CD14-positive monocyte (primary cell): ENCODE measurements around the gene RPTOR. TPM values are rescaled to one million over a fixed set of nuclear protein-coding genes. Genes with fewer than 3 reads are reported as not detected.

ENCODE experiments used
- DNase-seq, 3 donors: peaks; one replicate each; pipeline ENCODE4 v3.0.0-alpha.2; 2011 to 2022
- H2AFZ ChIP-seq: 2 replicates; pipeline ENCODE4 v1.6.0; 2012; ENCODE audit warnings: mild to moderate bottlenecking, low read depth, low read length, inconsistent platforms; ENCODE audit not compliant: insufficient read depth, poor library complexity, severe bottlenecking
- H3K27ac ChIP-seq, 2 donors: 1 replicate in 1 of 2; 2 replicates in 1 of 2; pipeline ENCODE4 v1.5.1; 2012 to 2013; ENCODE audit warnings: low read length in 2 of 2, control low read depth in 1 of 2, inconsistent platforms in 1 of 2, low read depth in 1 of 2, mild to moderate bottlenecking in 1 of 2
- H3K27me3 ChIP-seq, 2 donors: one replicate each; pipeline versions ENCODE4 v1.6.0 to v1.6.1; 2011 to 2013; ENCODE audit warnings: low read length in 2 of 2; ENCODE audit not compliant: control insufficient read depth in 2 of 2, insufficient read depth in 2 of 2
- H3K36me3 ChIP-seq, 2 donors: replicated peaks in 1 of 2; 1 replicate in 1 of 2; 2 replicates in 1 of 2; pipeline versions ENCODE4 v1.5.1 to v1.6.1; 2012 to 2013; ENCODE audit warnings: low read length in 2 of 2, control low read depth in 1 of 2, inconsistent platforms in 1 of 2, mild to moderate bottlenecking in 1 of 2; ENCODE audit not compliant: insufficient read depth in 2 of 2, control insufficient read depth in 1 of 2
- H3K4me1 ChIP-seq, 2 donors: 1 replicate in 1 of 2; 2 replicates in 1 of 2; pipeline versions ENCODE4 v1.5.1 to v1.6.1; 2012 to 2013; ENCODE audit warnings: low read length in 2 of 2, control low read depth in 1 of 2, inconsistent platforms in 1 of 2, mild to moderate bottlenecking in 1 of 2, moderate library complexity in 1 of 2; ENCODE audit not compliant: insufficient read depth in 2 of 2, control insufficient read depth in 1 of 2
- H3K4me2 ChIP-seq: replicated peaks from 2 replicates; pipeline ENCODE3; 2012; ENCODE audit warnings: low read length, moderate library complexity, mild to moderate bottlenecking; ENCODE audit not compliant: poor library complexity, severe bottlenecking; ENCODE audit errors: extremely low read depth
- H3K4me3 ChIP-seq, 3 experiments: fragments of 200-600 bp in 1 of 3; sonication (generic) in 1 of 3; replicated peaks in 1 of 3; 1 replicate in 2 of 3; 2 replicates in 1 of 3; pipeline ENCODE4 v1.5.1; 2011 to 2013; ENCODE audit warnings: low read length in 3 of 3, mild to moderate bottlenecking in 3 of 3, control low read depth in 2 of 3, low read depth in 2 of 3, inconsistent platforms in 1 of 3, moderate library complexity in 1 of 3
- H3K79me2 ChIP-seq: 2 replicates; pipeline ENCODE4 v1.6.0; 2012; ENCODE audit warnings: mild to moderate bottlenecking, control low read depth, inconsistent platforms, low read length, moderate library complexity; ENCODE audit not compliant: insufficient read depth
- H3K9ac ChIP-seq: 2 replicates; pipeline ENCODE4 v1.6.0; 2017; ENCODE audit warnings: low read length, mild to moderate bottlenecking; ENCODE audit not compliant: insufficient read depth, poor library complexity, severe bottlenecking
- H3K9me3 ChIP-seq, 2 donors: replicated peaks in 1 of 2; 1 replicate in 1 of 2; 2 replicates in 1 of 2; pipeline versions ENCODE4 v1.5.1 to v1.6.1; 2012 to 2013; ENCODE audit warnings: low read length in 2 of 2, control low read depth in 1 of 2; ENCODE audit not compliant: control insufficient read depth in 1 of 2, insufficient read depth in 1 of 2
- H4K20me1 ChIP-seq: 2 replicates; pipeline ENCODE4 v1.6.0; 2012; ENCODE audit warnings: mild to moderate bottlenecking, low read length, control low read depth, moderate library complexity; ENCODE audit not compliant: insufficient read depth
- H3K27ac Mint-ChIP-seq, 7 donors: one replicate each; pipeline ENCODE4 v1.8.0; 2020; ENCODE audit warnings: mild to moderate bottlenecking in 7 of 7, mixed read lengths in 7 of 7, moderate library complexity in 6 of 7, inconsistent platforms in 2 of 7
- H3K27me3 Mint-ChIP-seq, 3 donors: one replicate each; pipeline ENCODE4 v1.8.0; 2021 to 2022; ENCODE audit warnings: low read depth in 3 of 3, mild to moderate bottlenecking in 3 of 3, mixed read lengths in 3 of 3, moderate library complexity in 3 of 3, inconsistent platforms in 1 of 3
- H3K36me3 Mint-ChIP-seq, 2 donors: one replicate each; pipeline ENCODE4 v1.8.0; 2020; ENCODE audit warnings: mixed read lengths in 2 of 2, inconsistent platforms in 1 of 2, mild to moderate bottlenecking in 1 of 2
- H3K4me1 Mint-ChIP-seq: one replicate; pipeline ENCODE4 v1.8.0; 2020; ENCODE audit warnings: mild to moderate bottlenecking, mixed read lengths
- H3K4me3 Mint-ChIP-seq, 2 donors: one replicate each; pipeline ENCODE4 v1.8.0; 2020; ENCODE audit warnings: mild to moderate bottlenecking in 2 of 2, mixed read lengths in 2 of 2, moderate library complexity in 1 of 2
- H3K9me3 Mint-ChIP-seq, 7 donors: one replicate each; pipeline ENCODE4 v1.8.0; 2020 to 2022; ENCODE audit warnings: mixed read lengths in 7 of 7, mild to moderate bottlenecking in 6 of 7, moderate library complexity in 6 of 7, inconsistent platforms in 2 of 7
- CTCF ChIP-seq: fragments of 200-600 bp; IDR thresholded peaks from one replicate; pipeline ENCODE4 v1.8.0; 2022; ENCODE audit warnings: antibody characterized with exemption, mild to moderate bottlenecking
- WGBS: methylation state at CpG from one replicate; pipeline ENCODE4 v1.1.5; 2013; ENCODE audit warnings: missing lambda C conversion rate; ENCODE audit not compliant: insufficient coverage; 5-methylcytosine and 5-hydroxymethylcytosine counted together
- intact Hi-C, 2 donors: fragments of 100-400 bp; cut with micrococcal nuclease; formaldehyde crosslinking; loops; one replicate each; pipeline versions ENCODE4 v1.15.0 to v1.15.1; 2023
- polyA plus RNA-seq, 3 donors: library from polyadenylated mRNA; depleted of rRNA in 1 of 3; unstranded in 2 of 3; stranded (reverse) in 1 of 3; fragments of 300-500 nt in 2 of 3; fragments of >200 nt in 1 of 3; fragmentation: Illumina TruSeq in 2 of 3; gene quantifications; 1 replicate in 2 of 3; 2 replicates in 1 of 3; pipeline ENCODE4 v1.2.3, GENCODE V29; 2012 to 2021

The RPTOR gene
- polyA plus RNA-seq, 3 donors: 1.1 to 8.7 (median 2.6) TPM

- peaks cover 4 to 6% of the 10 kb centered on the region in 2 donors for H3K36me3 Mint-ChIP-seq
- peaks cover 21 to 24% of the 10 kb centered on the region in 2 donors for H3K4me1 ChIP-seq
- H3K27ac ChIP-seq: no peak overlapping the region
- 100% methylated on average over 7 of the region's 9 CpGs for WGBS
- no peak overlapping the region for H2AFZ ChIP-seq
- H3K9me3 ChIP-seq: no peaks in the 10 kb centered on the region
- no peak overlapping the region for H3K4me3 ChIP-seq
- no peak for TF ChIP-seq CTCF
- H3K27me3 Mint-ChIP-seq: peaks cover 0 to 5% (median 0%) of the 10 kb centered on the region in 3 donors
- peaks cover 38% of the 10 kb centered on the region for H3K4me1 Mint-ChIP-seq
- peaks cover 3% of the 10 kb centered on the region for H3K79me2 ChIP-seq
- no peak overlapping the region for H3K4me2 ChIP-seq
- peaks cover 12% of the 10 kb centered on the region for H4K20me1 ChIP-seq
- intact Hi-C loops: no loop called here
- no peak for DNase-seq
- H3K36me3 ChIP-seq: no peaks in the 10 kb centered on the region
- no peaks in the 10 kb centered on the region for H3K27me3 ChIP-seq
- no peak overlapping the region for H3K4me3 Mint-ChIP-seq
- no peak overlapping the region for H3K27ac Mint-ChIP-seq
- no peaks in the 10 kb centered on the region for H3K9me3 Mint-ChIP-seq
- H3K9ac ChIP-seq: no peak overlapping the region
Measured at GRCh38 chr17:80676564-80676963, 131.9 kb downstream of the RPTOR start.

GRCh38 chr17:80677214-80677756 is 132.6 kb downstream of the RPTOR start:
- 96% methylated on average over 3 of the region's 3 CpGs for WGBS
- peaks cover 21 to 24% of the 10 kb centered on the region in 2 donors for H3K4me1 ChIP-seq
- TF ChIP-seq CTCF: no peak
- H3K27me3 ChIP-seq: no peaks in the 10 kb centered on the region
- no peak overlapping the region for H3K27ac ChIP-seq
- H3K4me2 ChIP-seq: no peak overlapping the region
- no peaks in the 10 kb centered on the region for H3K9me3 ChIP-seq
- Mint-ChIP-seq H3K4me3 (no peak overlapping the region), H3K27ac (peak overlapping the region in 2 of 7 donors; percentile 24 to 92), H3K4me1 (peaks cover 38% of the 10 kb centered on the region), H3K36me3 (peaks cover 4 to 6% of the 10 kb centered on the region in 2 donors), H3K27me3 (peaks cover 0 to 5% (median 0%) of the 10 kb centered on the region in 3 donors), H3K9me3 (no peaks in the 10 kb centered on the region)
- no peak overlapping the region for H2AFZ ChIP-seq
- H3K79me2 ChIP-seq: peaks cover 3% of the 10 kb centered on the region
- no peak for DNase-seq
- intact Hi-C loops: no loop called here
- H4K20me1 ChIP-seq: peaks cover 12% of the 10 kb centered on the region
- H3K36me3 ChIP-seq: no peaks in the 10 kb centered on the region
- H3K9ac ChIP-seq: no peak overlapping the region
- no peak overlapping the region for H3K4me3 ChIP-seq
